Measurements from ENCODE around the gene PIK3CG. TPM values are rescaled to one million over a fixed set of nuclear protein-coding genes. Genes with fewer than 3 reads are reported as not detected.
A peak's percentile ranks its signal among the peaks of the same experiment; 100 is the strongest.
"Not testable (repeated sequence)": the region's sequence is repeated elsewhere in the genome, so short reads cannot be mapped to it uniquely, and the experiment has no call there.

The PIK3CG gene
- 2.2 TPM for polyA plus RNA-seq (2013, experiment 1 of 2)
- 2.0 TPM for polyA plus RNA-seq (2013, experiment 2 of 2)

DNA sequence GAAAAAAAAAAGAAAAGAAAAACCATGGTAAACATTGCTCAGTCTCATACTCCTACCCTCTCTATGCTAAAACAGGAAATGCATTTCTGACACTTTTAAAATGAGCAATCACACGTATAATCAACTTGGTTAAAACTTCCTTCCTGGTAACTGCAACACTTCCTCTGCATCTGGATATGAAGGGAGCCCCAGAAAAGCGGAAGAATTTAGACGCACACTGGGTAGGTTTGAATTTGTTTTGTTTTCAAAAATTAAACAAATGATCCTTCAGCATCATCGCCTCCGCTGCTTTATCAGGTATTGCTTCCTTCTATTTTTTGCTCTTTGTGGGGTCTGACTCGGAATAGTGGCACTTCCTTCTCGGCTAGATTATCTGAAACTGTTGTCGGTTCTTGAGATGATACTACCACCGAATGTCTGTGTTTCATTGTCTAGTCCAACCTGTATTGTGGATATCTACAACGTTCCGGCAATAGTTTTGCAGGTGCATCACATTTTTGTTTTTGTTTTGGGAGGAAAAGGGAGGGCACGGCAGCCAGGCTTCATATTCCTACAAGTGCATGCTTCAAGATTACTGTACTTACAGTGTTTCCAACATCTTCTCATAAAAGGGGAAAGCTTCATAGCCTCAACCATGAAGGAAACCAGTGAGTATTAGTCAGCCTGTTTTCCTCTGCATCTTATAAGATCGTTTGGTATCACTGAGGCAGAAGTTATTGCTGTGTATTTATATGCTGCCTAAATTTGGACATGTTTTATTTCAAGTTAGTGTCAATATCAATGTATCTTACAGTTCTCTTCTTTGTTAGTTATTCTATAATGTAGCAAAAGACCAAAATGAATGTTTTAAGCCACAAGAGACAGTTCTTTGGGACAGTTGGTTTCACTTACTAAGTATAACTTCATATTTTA, at the start of gene PIK3CG:
Gene PIK3CG (plus strand): TSS at position 153 of the 912 bp plus-strand sequence. CDS start 2,280 bp downstream, outside the sequence.
- peaks cover 11% of the 10 kb centered on the region for H3K4me1 ChIP-seq (ENCODE audit: control insufficient read depth, insufficient read depth, low read length, poor library complexity, severe bottlenecking)
- H3K27ac ChIP-seq (ENCODE audit: low read depth, low read length, severe bottlenecking), result peak within 1 kb of the TSS; percentile 57
- H3K36me3 ChIP-seq (ENCODE audit: control insufficient read depth, insufficient read depth, low read length), result no peaks in the 10 kb centered on the region
- H3K9me3 ChIP-seq (ENCODE audit: control insufficient read depth, low read length), result no peaks in the 10 kb centered on the region
- 84% methylated on average over 5 to 10 of the region's 13 CpGs for WGBS, 2 experiments (ENCODE audit: insufficient coverage in 2 of 2)
- peak within 1 kb of the TSS; percentile 14 for H3K4me3 ChIP-seq (ENCODE audit: extremely low read depth, insufficient read depth, low read length, poor library complexity, severe bottlenecking)

DNA sequence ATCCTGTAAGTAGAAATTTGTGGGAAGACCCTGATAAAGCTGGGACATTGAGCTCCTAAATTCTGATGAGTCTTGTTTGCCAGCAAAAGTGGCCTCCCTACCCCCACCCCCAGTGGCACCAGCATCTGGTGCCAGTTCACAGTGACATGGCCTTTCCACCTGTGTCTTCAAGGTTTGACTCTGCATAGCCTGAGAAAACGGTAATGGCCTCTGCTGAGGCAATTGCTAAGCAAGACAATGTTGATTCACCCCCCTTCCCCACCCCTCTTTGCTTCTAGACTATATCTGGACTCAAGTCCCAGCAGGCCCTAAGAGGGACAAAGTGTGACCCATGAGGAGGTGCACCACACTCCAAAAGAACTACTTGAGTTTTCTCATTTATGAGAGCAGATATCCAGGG, 48.0 kb upstream of the PIK3CG start:
- H3K4me1 ChIP-seq (ENCODE audit: control insufficient read depth, insufficient read depth, low read length, poor library complexity, severe bottlenecking), result peaks cover 17% of the 10 kb centered on the region
- H3K9me3 ChIP-seq (ENCODE audit: control insufficient read depth, low read length), result no peaks in the 10 kb centered on the region
- H3K27ac ChIP-seq (ENCODE audit: low read depth, low read length, severe bottlenecking), result no peak overlapping the region
- no peak overlapping the region for H3K4me3 ChIP-seq (ENCODE audit: extremely low read depth, insufficient read depth, low read length, poor library complexity, severe bottlenecking)
- WGBS, 2 experiments (ENCODE audit: insufficient coverage in 2 of 2), result 88 to 100% methylated on average over 1 of the region's 1 CpG
- H3K36me3 ChIP-seq (ENCODE audit: control insufficient read depth, insufficient read depth, low read length), result no peaks in the 10 kb centered on the region

DNA sequence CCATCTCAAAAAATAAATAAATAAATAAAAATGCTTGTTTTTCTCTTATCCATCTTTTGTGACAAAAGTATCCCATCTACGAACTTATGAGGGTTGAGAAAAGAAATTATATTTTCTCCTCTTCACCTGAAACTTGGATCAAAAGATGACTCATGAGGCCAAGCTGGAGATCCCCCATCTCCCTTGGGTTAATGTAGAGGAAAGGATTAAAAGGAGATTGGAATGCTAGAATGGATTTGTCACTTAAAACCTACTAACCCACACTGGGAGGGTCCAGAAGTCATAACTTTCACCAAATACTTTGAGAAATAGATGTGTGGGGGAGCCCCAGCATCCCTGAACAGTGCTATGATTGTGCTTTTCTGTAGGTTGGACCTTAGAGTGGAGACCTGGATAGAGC, 46.3 kb upstream of the PIK3CG start:
- no peaks in the 10 kb centered on the region for H3K36me3 ChIP-seq (ENCODE audit: control insufficient read depth, insufficient read depth, low read length)
- no peaks in the 10 kb centered on the region for H3K9me3 ChIP-seq (ENCODE audit: control insufficient read depth, low read length)
- no CpG with 5 or more reads among the region's 1 CpG for WGBS, 2 experiments (ENCODE audit: insufficient coverage in 2 of 2)
- no peak overlapping the region for H3K27ac ChIP-seq (ENCODE audit: low read depth, low read length, severe bottlenecking)
- peaks cover 18% of the 10 kb centered on the region for H3K4me1 ChIP-seq (ENCODE audit: control insufficient read depth, insufficient read depth, low read length, poor library complexity, severe bottlenecking)
- no peak overlapping the region for H3K4me3 ChIP-seq (ENCODE audit: extremely low read depth, insufficient read depth, low read length, poor library complexity, severe bottlenecking)

DNA sequence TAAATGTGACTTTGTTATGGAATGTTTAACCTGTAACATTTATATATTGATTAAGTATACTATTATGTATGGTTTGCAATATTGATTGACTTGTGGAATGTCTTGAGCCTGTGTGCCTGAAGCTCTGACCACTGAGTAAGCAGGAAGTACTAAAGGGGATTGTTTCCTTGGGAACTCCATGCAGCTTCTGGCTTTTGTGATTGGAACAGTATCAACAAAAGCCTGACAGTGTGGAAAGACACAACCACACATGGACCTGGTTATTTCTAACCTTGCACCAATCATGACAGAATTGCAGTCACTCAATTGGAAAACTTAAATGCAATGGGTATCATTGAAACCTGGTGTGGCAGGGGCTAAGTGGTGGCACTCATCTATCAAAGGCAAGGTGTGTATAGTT, 45.5 kb upstream of the PIK3CG start:
- Histone ChIP-seq H3K27ac (ENCODE audit: low read depth, low read length, severe bottlenecking) (no peak overlapping the region), H3K4me1 (ENCODE audit: control insufficient read depth, insufficient read depth, low read length, poor library complexity, severe bottlenecking) (peaks cover 21% of the 10 kb centered on the region), H3K36me3 (ENCODE audit: control insufficient read depth, insufficient read depth, low read length) (no peaks in the 10 kb centered on the region), H3K4me3 (ENCODE audit: extremely low read depth, insufficient read depth, low read length, poor library complexity, severe bottlenecking) (no peak overlapping the region), H3K9me3 (ENCODE audit: control insufficient read depth, low read length) (peaks cover 5% of the 10 kb centered on the region)

DNA sequence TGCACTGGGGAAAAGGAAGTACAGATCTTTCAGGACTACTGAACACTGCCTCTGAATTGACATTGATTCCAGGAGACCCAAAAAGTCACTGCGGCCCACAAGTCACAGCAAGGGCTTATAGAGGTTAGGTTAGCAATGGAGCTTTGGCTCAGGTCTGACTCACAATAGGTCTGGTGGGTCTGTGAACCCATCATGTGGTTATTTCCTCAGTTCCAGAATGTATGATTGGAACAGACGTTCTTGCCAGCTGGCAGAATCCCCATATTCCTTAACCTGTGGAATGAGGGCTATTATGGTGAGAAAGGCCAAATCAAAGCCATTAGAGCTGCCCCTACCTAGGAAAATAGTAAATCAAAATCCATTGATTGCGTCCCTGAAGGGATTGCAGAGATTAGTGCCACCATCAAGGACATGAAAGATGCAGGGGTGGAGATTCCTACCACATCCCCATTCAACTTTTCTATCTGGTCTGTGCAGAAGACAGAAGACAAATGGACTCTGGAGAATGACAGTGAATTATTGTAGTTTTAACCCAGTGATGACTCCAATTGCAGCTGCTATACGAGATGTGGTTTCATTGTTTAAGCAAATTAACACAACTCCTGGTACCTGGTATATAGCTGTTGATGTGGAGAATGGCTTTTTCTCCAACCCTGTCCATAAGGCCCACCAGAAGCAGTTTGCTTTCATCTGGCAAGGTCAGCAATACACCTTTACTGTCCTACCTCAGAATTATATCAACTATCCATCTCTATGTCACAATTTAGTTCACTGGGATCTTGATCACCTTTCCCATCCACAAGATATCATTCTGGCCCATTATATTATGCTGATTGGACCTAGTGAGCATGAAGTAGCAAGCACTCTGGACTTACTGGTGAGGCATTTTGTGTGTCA, 44.5 kb upstream of the PIK3CG start:
- H3K36me3 ChIP-seq (ENCODE audit: control insufficient read depth, insufficient read depth, low read length), result no peaks in the 10 kb centered on the region
- peaks cover 16% of the 10 kb centered on the region for H3K4me1 ChIP-seq (ENCODE audit: control insufficient read depth, insufficient read depth, low read length, poor library complexity, severe bottlenecking)
- WGBS, 2 experiments (ENCODE audit: insufficient coverage in 2 of 2), result 100% methylated on average over 2 of the region's 4 CpGs
- H3K4me3 ChIP-seq (ENCODE audit: extremely low read depth, insufficient read depth, low read length, poor library complexity, severe bottlenecking), result no peak overlapping the region
- H3K9me3 ChIP-seq (ENCODE audit: control insufficient read depth, low read length), result peaks cover 5% of the 10 kb centered on the region
- H3K27ac ChIP-seq (ENCODE audit: low read depth, low read length, severe bottlenecking), result no peak overlapping the region

DNA sequence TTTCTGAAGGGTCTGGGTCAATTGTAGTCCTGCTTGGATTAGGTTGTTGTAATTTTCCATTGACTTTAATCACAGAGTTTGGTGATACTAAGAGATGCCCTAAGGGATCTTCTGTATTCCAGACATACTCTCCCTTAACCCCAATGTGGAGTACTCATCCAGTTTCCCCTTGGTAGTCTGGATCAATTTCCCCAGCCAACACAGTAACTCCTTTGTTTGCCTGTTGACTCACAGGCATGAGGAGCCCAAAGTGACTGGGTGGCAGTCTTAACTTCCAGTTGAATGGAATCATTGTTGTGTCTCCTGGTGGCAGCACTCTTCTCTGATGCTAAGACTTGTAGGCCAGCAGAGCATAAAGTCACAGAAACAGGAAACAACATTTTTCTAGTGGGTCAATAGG, 41.5 kb upstream of the PIK3CG start:
- Histone ChIP-seq H3K36me3 (ENCODE audit: control insufficient read depth, insufficient read depth, low read length) (no peaks in the 10 kb centered on the region), H3K4me3 (ENCODE audit: extremely low read depth, insufficient read depth, low read length, poor library complexity, severe bottlenecking) (no peak overlapping the region), H3K4me1 (ENCODE audit: control insufficient read depth, insufficient read depth, low read length, poor library complexity, severe bottlenecking) (peaks cover 16% of the 10 kb centered on the region), H3K27ac (ENCODE audit: low read depth, low read length, severe bottlenecking) (peak overlapping the region; percentile 76), H3K9me3 (ENCODE audit: control insufficient read depth, low read length) (peaks cover 5% of the 10 kb centered on the region)

DNA sequence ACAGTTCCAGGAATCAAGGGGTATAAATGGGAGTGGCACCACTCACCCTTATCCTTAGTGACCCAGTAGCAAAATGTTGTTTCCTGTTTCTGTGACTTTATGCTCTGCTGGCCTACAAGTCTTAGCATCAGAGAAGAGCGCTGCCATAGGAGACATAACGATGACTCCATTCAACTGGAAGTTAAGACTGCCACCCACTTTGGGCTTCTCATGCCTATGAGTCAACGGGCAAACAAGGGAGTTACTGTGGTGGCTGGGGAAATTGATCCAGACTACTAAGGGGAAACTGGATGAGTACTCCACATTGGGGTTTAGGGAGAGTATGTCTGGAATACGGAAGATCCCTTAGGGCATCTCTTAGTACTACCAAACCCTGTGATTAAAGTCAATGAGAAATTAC, 40.6 kb upstream of the PIK3CG start:
- peaks cover 9% of the 10 kb centered on the region for H3K9me3 ChIP-seq (ENCODE audit: control insufficient read depth, low read length)
- no peak overlapping the region for H3K4me3 ChIP-seq (ENCODE audit: extremely low read depth, insufficient read depth, low read length, poor library complexity, severe bottlenecking)
- H3K36me3 ChIP-seq (ENCODE audit: control insufficient read depth, insufficient read depth, low read length), result no peaks in the 10 kb centered on the region
- peak overlapping the region; percentile 76 for H3K27ac ChIP-seq (ENCODE audit: low read depth, low read length, severe bottlenecking)
- peaks cover 16% of the 10 kb centered on the region for H3K4me1 ChIP-seq (ENCODE audit: control insufficient read depth, insufficient read depth, low read length, poor library complexity, severe bottlenecking)
- WGBS, 2 experiments (ENCODE audit: insufficient coverage in 2 of 2), result 94 to 97% methylated on average over 3 of the region's 4 CpGs

DNA sequence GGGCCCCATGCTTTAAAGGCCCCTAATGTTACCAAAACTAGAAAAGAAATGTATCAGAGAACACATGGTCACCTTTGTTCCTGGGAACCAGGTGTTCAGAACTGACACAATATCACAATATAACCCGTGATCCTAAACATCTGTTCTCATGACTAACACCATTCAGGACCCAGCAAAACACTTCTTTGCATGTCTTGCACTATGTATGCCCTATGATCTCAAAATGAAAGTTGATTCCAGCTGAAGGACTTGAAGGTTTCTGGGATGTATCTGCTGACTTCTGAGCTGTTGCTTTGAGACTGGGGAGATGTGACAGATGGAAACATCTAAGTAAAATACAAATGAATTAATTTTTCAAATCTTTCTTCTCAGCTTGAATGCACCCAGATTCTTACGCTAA, 37.5 kb upstream of the PIK3CG start:
- 88 to 100% methylated on average over 1 of the region's 2 CpGs for WGBS, 2 experiments (ENCODE audit: insufficient coverage in 2 of 2)
- Histone ChIP-seq H3K4me3 (ENCODE audit: extremely low read depth, insufficient read depth, low read length, poor library complexity, severe bottlenecking) (no peak overlapping the region), H3K9me3 (ENCODE audit: control insufficient read depth, low read length) (peaks cover 15% of the 10 kb centered on the region), H3K36me3 (ENCODE audit: control insufficient read depth, insufficient read depth, low read length) (no peaks in the 10 kb centered on the region), H3K4me1 (ENCODE audit: control insufficient read depth, insufficient read depth, low read length, poor library complexity, severe bottlenecking) (peaks cover 11% of the 10 kb centered on the region), H3K27ac (ENCODE audit: low read depth, low read length, severe bottlenecking) (no peak overlapping the region)

DNA sequence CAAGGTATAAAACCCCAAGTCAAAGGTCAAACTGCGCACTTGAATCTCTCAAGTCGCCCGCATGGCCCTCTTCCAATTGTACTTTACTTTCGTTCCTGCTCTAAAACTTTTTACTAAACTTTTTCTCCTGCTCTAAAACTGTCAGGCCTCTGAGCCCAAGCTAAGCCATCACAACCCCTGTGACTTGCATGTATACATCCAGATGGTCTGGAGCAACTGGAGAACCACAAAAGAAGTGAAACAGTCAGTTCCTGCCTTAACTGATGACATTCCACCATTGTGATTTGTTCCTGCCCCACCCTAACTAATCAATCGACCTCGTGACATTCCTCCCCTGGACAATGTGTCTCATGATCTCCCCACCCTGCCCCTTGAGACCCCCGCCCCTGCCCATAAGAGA, 35.6 kb upstream of the PIK3CG start:
- WGBS, 2 experiments (ENCODE audit: insufficient coverage in 2 of 2), result 88 to 94% methylated on average over 3 to 7 of the region's 7 CpGs
- no peaks in the 10 kb centered on the region for H3K36me3 ChIP-seq (ENCODE audit: control insufficient read depth, insufficient read depth, low read length)

DNA sequence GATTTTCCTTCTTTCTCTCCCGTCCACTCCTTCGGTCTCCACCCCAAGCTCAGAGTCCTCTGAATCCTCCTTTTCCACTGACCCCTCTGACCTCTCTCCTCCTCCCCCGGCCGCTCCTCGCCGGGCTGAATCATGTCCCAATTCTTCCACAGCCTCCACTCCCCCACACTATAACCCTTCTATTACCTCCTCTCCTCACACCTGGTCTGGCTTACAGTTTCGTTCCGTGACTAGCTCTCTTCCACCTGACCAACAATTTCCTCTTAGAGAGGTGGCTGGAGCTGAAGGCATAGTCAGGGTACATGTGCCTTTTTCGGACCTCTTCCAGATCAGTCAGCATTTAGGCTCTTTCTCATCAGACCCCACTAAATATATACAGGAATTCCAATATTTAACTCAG, 34.2 kb upstream of the PIK3CG start:
- not testable (repeated sequence) for H3K9me3 ChIP-seq (ENCODE audit: control insufficient read depth, low read length); H3K4me1 ChIP-seq (ENCODE audit: control insufficient read depth, insufficient read depth, low read length, poor library complexity, severe bottlenecking); H3K4me3 ChIP-seq (ENCODE audit: extremely low read depth, insufficient read depth, low read length, poor library complexity, severe bottlenecking); H3K36me3 ChIP-seq (ENCODE audit: control insufficient read depth, insufficient read depth, low read length); H3K27ac ChIP-seq (ENCODE audit: low read depth, low read length, severe bottlenecking)
- 91 to 99% methylated on average over 8 of the region's 9 CpGs for WGBS, 2 experiments (ENCODE audit: insufficient coverage in 2 of 2)

More for the DNA sequence above, 35.6 kb upstream of the PIK3CG start:
- Histone ChIP-seq H3K4me3 (ENCODE audit: extremely low read depth, insufficient read depth, low read length, poor library complexity, severe bottlenecking) (no peak overlapping the region), H3K27ac (ENCODE audit: low read depth, low read length, severe bottlenecking) (no peak overlapping the region), H3K9me3 (ENCODE audit: control insufficient read depth, low read length) (peaks cover 10% of the 10 kb centered on the region), H3K4me1 (ENCODE audit: control insufficient read depth, insufficient read depth, low read length, poor library complexity, severe bottlenecking) (peaks cover 1% of the 10 kb centered on the region)
